GM18909 (cell line): ENCODE results near the gene ST6GALNAC4.
A peak's percentile ranks its signal among the peaks of the same experiment; 100 is the strongest.

ENCODE experiments used
- ATAC-seq: cut with Tn5 transposase; IDR thresholded peaks from one replicate; pipeline ENCODE4 v1.9.1; 2021; ENCODE audit warnings: mild to moderate bottlenecking; ENCODE audit not compliant: unreplicated experiment, poor library complexity

The ST6GALNAC4 gene, protein sequence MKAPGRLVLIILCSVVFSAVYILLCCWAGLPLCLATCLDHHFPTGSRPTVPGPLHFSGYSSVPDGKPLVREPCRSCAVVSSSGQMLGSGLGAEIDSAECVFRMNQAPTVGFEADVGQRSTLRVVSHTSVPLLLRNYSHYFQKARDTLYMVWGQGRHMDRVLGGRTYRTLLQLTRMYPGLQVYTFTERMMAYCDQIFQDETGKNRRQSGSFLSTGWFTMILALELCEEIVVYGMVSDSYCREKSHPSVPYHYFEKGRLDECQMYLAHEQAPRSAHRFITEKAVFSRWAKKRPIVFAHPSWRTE

DNA sequence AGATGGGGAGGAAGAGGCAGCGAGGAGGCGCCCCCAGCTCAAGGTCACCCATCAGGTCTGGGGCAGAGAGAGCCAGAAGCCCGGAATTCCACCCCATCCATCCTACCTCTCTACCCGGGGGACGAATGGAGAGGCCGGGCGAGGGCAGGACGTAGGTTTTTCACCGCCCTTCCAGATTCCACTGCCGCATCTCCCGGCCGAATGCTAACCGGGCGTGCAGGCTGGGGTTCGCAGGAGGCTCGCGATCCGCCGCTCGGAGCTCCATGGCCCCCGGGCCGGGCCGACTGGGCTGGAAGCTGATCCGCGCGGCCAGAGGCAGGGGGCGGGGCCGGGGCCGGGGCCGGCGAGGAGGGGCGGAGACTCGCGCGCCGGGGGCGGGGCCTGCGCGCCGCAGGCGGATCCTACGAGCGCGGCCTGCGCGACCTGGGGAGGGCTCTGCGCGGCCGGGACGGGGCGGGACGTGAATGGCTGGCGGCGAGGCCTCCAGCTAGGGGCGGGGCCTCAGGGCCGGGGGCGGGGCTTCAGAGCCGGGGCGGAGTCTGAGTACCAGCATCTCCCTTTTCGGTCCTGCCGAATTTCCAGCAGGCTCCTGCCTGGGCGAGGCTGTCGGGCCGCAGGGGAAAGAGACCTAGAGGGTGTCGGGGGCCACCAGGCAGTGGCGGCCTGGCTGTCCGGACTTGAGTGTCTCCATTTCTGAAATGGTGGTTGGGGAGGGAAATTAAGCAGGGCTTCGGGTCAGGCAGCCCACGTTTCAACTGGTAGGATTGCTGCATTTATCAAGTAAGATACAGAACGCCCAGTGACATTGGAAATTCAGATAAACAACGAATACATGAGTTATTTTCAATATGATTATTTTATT, at the start of gene ST6GALNAC4:
TSS of gene ST6GALNAC4 (minus strand) at position 322 of the 862 bp plus-strand sequence. CDS start 622 bp downstream, outside the sequence.
- ATAC-seq: peak; percentile 78

DNA sequence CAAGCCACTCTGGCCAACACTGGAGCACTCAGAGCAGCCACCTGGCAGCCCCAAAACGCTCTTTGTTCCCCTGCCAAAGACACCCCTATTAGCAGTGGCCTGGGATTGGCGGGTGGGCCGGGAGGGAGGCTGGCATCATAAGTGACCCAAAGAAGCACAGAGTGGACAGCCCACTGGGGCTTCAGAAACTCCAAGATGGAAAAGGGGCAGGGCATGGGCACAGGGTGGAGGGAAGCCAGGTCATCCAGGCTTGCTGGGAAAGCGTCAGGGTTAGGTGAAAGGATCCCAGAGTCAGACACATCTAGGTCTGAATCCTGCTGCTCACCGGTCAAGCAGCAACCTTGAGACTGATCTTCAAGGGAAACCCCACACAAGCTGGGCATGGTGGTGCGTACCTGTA, 49.1 kb upstream of the ST6GALNAC4 start:
- no peak for ATAC-seq

DNA sequence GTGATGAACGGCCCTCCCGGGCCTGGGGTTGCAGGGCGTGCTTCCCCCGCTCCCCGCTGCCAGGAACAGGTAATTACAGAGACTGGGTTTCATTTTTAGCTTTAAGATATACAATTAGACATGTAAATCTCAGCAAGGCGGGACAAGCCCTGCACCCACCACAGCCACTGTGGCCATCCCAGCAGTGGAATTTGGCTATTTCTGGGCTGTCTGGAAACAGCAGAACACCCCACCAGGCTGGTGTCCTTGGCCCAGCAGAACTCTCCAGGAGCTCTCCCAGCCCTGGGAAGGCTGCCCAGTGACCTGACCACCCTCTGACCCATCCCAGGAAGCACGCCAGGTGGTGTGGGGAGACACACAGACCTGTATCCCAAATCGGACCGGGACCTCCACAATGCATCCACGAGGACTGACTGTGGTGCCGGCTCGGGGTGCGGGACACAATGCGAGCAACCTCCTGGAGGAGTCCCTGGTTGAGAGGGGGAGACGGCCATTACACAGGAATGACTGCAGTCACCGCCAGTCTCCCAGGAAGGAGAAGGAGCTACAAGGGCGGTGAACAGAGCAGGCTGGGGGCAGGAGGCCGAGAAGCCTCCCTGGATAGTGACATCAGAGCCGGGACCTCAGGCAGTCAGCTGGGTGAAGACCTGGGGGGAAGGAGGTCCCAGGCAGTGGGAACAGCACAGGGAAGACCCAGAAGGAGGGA, 46.7 kb upstream of the ST6GALNAC4 start:
- ATAC-seq: no peak

DNA sequence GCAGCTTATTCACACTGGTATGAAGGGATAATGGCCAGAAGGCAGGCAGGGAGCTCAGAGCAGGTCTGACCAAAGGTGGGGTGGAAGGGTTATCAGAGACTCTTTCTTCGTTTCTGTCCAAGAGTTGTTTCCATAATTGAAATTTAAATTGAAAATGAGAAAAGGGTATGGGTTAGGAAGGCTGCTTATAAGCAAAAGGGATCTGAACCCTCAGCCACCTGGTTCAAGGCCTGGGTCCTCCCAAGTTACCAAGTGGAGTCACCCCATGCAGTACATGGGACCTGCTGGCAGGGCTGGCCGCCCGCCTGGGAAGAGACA, 46.2 kb upstream of the ST6GALNAC4 start:
- ATAC-seq: no peak

DNA sequence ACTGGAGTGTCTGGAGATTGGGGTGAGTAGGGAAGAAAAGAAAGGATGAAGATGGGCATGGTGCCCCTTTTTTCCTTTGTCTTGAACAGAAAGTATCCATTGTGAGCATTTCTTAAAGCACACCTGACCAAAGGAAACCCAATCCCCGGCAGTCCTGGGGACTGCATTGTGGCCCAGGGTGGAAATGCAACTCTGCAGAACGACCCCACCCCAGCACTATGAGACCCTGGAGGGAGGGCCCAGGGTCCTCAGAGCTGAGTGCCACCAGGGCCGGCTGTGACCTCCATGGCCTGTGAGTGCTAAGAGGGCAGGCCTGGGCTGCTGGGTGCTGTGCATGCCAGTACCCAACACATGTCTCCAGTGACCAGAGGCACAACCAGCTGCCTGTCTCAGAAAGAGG, 45.4 kb upstream of the ST6GALNAC4 start:
- ATAC-seq: no peak

DNA sequence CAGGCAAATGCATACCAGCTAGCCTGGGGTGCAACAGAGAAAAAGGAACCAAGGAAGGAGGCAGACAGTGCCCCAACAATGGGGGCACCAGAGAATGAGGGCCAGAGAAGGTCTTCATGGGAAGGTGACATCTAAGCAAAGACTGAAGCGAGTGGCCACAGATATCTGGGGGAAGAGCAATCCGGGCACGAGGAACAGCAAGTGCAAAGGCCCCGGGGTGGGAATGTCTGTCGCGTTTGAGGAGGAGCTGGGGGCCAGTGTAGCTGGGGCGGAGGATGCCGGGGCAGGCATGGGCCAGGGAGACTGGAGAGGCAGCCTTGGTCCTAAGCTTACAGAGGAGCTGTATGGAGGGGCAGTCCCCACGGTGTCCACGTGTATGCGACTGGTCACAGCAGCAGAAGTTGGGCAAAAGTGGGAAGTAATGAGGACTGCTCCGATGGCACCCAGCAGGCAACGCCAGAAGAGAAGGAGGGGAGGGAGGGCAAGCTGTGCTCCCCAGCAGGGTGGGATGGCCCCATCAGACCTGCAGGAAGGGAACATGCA, 44.8 kb upstream of the ST6GALNAC4 start:
- no peak for ATAC-seq

DNA sequence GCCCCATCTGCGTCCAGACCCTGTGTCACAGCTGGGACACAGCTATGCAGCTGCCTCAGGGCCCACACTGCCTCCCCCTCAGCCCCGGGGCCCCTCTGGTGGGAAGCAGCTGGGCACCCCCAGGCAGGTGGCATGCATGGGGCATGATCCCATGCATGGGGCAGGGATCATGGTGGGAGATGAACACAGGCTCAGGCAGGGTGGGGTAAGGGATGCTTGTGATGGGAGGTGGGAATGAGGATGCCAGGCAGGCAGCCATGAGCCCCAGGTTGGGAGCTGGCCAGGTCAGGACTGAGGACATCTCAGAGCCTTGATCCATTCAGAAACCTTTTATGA, 44.3 kb upstream of the ST6GALNAC4 start:
- ATAC-seq: no peak

DNA sequence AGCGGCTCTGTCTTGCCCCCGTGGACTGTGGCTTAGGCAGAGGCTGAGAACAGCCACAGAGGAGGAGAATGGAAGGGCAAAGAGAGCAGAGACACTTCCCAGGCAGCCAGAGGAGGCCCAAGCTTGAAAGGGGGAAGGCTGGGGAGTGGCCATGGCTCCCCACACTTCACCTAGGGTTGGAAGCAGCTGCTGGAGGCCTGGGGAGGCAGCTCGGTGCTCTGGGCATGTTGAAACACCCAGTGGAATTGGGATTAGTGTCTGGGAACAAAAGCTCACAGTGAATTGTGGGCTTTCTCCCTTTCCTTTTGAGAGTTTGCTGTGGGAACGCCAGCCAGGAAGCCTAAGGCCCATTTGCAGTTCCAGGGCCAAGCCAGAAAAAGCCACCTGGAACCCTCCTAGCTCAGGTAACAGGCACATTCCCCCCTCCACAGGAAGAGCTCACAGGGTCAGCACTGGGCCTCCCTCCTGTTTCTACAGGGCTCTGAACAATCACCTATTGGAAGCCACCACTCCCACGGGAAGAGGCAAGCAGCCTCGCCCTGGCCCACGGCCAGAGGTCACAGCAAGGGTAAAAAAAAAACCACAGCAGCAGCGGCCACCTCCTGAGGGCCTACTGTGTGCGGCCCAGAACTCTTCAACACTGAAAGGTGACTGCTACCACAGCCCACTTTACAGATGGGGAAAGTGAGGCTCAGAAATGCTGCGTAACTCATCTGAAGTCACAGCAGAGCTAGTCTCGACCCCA, 43.7 kb upstream of the ST6GALNAC4 start:
- ATAC-seq: no peak

DNA sequence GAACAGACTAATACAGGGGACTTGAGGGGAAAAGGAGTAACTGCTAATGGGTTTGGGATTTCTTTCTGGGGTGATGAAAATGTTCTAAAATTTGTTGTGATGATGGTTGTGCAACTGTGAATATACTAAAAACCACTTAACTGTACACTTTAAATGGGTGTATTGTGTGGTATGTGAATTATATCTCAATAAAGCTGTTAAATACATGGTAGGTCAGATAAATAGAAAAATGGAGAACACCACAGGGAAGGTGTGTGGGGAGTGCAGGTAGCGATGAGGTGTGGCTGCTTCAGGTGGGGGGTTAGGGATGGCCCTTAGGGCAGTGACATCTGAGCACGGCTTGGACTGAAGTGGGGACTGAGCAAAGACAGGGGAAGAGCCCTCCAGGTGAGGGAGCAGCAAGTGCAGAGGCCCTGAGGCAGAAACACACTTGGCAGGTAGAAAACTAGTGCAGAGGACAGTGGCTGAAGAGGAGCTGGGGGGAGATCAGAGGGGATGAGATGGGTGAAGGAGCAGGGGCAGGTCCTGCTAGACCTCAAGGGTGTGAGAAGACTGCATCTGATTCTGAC, 43.1 kb upstream of the ST6GALNAC4 start:
- ATAC-seq: no peak

DNA sequence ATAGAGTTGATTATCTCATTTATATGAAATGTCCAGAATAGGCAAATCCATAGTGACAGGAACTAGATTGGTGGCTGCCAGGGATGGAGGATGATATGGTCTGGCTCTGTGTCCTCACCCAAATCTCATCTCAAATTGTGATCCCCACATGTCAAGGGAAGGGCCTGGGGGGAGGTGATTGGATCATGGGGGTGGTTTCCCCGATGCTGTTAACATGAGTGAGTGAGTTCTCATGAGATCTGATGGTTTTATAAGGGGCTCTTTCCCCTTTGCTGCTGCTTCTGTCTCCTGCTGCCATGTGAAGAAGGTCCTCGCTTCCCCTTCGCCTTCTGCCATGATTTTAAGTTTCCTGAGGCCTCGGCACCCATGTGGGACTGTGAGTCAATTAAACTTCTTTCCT, 42.6 kb upstream of the ST6GALNAC4 start:
- ATAC-seq: no peak

DNA sequence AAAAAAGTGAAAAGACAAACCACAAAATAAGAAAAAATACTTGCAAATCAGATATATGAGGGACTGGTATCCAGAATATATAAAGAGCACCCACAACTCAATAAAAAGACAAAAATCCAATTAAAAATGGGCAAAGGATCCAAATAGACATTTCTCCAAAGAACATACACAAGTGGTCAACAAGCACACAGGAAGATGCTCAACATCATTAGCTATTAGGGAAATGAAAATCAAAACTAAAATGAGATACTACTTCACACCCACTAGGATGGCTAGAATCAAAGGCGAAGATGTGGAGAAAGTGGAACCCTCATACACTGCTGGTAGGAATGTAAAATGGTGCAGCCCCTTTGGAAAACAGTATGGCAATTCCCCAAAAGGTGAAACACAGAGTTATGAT, 41.9 kb upstream of the ST6GALNAC4 start:
- no peak for ATAC-seq

DNA sequence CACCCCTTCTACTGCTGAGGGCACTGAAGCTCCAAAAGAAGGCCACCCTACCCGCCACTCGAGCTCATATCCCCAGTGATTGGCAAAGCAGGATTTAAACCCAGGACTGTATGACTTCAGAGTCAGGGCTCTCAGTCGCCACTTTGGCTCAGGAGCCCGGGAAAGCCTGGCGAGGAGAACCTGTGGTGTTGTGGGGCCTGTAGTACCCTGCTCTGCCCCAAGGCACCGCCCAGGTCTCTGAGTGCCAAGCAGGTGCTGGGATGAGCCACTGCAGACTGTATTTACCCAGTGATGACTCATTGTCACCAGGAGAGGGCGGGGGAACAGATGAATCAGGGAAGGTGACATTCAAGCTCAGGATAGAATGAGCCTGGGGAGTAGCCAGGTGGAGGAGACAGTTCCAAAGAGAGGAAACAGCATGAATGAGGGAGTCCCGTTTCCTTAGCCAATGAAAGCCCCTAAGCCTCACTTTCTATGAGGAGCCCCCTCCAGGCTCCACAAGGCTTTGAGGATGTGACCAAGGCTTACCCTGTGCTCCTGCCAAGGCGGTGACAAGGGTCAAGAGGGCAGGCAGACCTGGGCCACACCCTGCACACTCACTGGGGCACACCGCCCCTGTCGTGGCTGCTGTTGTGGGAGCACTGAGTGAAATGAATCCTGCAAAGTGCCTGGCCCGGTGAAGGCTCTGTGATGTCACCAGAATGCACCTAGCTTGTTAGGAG, 38.6 kb upstream of the ST6GALNAC4 start:
- ATAC-seq: no peak

DNA sequence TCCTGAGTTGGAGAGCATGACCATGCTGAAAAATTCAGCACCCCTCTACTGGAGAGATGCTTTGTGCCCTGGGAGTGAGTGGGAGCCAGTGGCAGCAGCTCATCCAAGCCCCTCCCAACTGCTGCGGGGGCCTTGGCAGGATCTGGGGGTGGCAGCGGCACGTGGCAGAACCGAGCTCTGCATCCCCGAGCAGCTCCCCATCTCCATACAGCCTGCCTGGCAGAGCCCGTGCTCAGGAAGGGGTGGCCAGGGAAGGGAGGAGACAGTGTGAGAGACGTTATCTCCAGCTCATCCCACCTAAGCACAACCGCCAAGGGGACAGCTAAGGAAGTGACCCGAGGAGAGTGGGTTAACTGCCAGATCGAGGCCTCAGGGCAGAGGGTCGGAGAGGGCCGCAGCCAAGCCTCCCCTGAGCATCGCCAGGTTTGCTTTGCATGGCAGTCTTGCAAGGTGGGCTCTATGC, 38.0 kb upstream of the ST6GALNAC4 start:
- no peak for ATAC-seq

DNA sequence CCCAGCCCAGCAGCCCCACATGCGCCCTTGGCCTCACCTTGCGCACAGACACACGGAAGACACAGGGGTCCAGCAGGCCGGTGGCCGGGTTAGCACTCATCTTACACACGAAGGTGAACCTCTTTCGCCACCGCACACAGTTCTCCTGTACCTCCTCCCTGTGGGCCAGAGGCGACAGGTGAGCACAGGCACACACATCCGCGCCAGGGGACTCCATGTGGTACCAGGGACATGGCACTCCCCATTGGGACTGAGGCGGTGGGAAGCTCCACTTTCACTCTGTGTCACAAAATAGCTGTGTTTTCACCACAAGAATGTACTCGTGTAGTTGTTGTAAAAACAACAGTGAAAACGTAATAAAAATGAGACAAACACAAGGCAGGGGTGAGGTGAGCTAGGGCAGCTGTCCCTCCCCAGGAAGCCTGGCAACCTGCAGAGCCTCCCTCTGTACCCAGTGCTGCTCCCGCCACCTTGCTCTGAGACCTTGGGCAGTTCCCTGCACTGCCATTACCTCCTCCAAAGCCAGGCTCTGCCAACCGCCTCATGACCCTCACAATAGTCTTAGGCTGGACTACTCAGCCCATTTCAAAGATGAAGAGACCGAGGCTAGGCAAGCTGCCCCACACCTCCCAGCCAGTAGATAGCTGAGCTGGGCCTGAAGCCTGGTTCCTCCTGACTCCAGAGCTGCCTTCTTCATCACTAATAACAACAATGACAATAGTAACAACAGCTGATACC, 37.1 kb upstream of the ST6GALNAC4 start:
- ATAC-seq: no peak

DNA sequence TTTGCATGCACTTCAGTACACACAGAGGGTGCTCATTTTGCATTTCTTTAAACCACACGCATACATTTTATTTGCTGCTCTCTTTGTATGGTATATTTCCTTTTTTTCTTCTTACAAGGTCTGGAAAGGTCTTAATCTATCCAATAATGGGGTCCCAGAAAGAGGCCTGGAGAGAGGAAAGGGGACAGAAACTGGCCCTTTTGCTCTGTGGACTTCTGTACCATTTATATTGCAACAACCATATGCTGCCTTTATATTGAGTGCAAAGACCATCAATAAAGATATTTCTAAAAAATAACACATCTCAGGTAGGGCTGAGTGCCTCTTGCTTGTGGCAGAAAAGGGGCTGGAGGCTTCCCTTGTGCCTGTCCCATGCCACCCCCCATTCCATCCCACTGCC, 36.3 kb upstream of the ST6GALNAC4 start:
- ATAC-seq: no peak

DNA sequence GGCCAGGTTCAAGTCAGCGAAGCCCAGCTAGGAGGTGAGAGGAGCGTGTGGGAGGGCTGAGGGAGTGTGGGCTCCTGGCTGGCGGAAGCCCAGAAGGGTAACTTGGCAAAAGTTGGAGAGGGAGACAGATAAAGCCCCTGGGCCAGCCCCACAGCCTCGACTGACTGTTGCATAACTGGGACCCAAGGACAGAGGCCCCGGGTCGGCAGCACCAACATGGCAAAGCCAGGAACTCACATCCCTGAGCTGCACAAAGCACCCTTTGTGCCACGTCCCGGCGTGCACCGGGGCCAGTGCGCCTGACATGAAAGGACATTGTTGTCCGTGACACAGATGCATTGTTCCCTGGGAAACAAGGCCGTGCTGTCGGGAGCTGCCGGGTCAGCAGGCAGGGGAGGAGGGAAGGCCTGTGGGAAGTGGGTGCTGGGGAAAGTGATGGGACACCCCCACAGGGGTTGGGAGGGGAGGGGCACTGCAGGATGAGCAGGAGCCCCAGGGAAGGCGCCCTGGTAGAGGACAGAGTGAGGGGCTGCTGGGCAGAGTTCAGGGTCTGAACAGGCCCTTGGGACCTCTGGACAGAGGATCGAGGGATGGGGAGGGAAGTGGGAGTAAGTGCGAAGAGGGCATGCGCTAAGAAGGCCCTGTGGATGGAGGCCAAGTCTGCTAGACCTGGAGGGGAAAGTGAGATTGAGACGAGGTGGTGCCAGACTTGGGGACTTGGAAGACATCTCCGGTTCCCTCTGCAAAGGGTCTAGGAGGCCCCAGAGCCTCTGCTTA, 33.9 kb upstream of the ST6GALNAC4 start:
- ATAC-seq: no peak

DNA sequence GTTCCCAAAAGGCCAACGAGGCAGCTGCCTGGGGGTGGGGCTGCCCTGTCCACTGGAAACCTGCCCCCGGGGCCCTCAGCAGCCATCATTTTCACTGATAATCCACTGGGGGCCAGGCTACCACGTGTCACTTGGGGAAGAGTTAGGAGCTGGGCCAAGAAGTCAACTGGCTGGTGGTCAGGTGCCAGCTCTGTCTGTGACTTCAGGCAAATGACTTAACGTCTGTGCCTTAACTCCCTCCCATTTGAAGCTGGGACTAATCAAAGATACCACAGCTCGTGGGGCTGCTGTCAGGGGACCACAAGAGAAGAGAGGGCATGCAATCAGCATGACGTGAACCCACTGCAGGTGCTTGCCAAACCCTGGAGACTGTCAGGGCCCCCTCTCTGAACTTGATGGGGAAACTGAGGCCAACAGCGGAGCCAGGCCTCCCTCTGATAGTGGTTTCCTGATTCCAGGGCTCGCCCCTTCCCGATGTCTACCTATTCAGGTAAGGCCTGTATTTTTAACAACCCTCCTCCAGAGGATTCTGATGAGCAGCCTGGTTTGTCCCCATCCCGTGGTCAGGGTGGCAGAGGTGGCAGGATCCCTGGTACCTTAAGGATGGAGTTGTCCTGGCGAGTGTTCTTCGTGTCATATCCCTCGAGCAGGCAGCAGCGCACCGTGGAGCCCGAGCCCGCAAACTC, 33.1 kb upstream of the ST6GALNAC4 start:
- ATAC-seq: no peak
